WTC11 (cell line): ENCODE data around the gene BICD2. TPM values are rescaled to one million over a fixed set of nuclear protein-coding genes. Genes with fewer than 3 reads are reported as not detected.

ENCODE experiments used
- ATAC-seq: fragments of 200-7000 bp; cut with Tn5 transposase; 2 replicates; pipeline ENCODE4 v1.10.0; 2021; ENCODE audit warnings: mild to moderate bottlenecking, moderate library complexity
- CTCF ChIA-PET: fragments of 300-600 bp; sonication (Branson Sonifier 250); formaldehyde crosslinking; loops from one replicate; lab custom pipeline; 2021; ENCODE audit warnings: antibody characterized with exemption; lab: Charles Lee
- POLR2A ChIA-PET: fragments of 350-600 bp; sonication (Branson Sonifier 250); formaldehyde crosslinking; loops from one replicate; lab custom pipeline; 2021; ENCODE audit warnings: antibody characterized with exemption; lab: Charles Lee
- DNase-seq: peaks from one replicate; pipeline ENCODE4 v3.0.0; 2021; ENCODE audit warnings: low spot score
- H3K27ac Mint-ChIP-seq: 2 replicates; pipeline ENCODE4 v1.8.0; 2021; ENCODE audit warnings: mixed read lengths
- H3K27me3 Mint-ChIP-seq: 2 replicates; pipeline ENCODE4 v1.8.0; 2021; ENCODE audit warnings: low read depth, mild to moderate bottlenecking, moderate library complexity, mixed read lengths
- H3K36me3 Mint-ChIP-seq: 2 replicates; pipeline ENCODE4 v1.8.0; 2021; ENCODE audit warnings: mixed read lengths
- H3K4me1 Mint-ChIP-seq: 2 replicates; pipeline ENCODE4 v1.8.0; 2022; ENCODE audit warnings: mixed read lengths
- H3K4me3 Mint-ChIP-seq: 2 replicates; pipeline ENCODE4 v1.8.0; 2021; ENCODE audit warnings: mild to moderate bottlenecking, moderate library complexity, mixed read lengths
- H3K9me3 Mint-ChIP-seq: 2 replicates; pipeline ENCODE4 v1.8.0; 2021; ENCODE audit warnings: mixed read lengths
- AR ChIP-seq: fragments of 250-450 bp; sonication (Bioruptor Pico); IDR thresholded peaks from 2 replicates; pipeline ENCODE4 v1.9.0; 2021; ENCODE audit warnings: mild to moderate bottlenecking
- E2F1 ChIP-seq: sonication (generic); formaldehyde crosslinking; IDR thresholded peaks from 2 replicates; pipeline ENCODE4 v1.8.0; 2022; ENCODE audit warnings: mild to moderate bottlenecking, missing genetic modification reagents
- ESRRA ChIP-seq: sonication (generic); formaldehyde crosslinking; IDR thresholded peaks from 2 replicates; pipeline ENCODE4 v1.8.1; 2022; ENCODE audit warnings: mild to moderate bottlenecking, missing genetic modification reagents, borderline replicate concordance
- MLX ChIP-seq: sonication (generic); formaldehyde crosslinking; IDR thresholded peaks from 2 replicates; pipeline ENCODE4 v1.8.1; 2023; ENCODE audit warnings: mild to moderate bottlenecking, missing genetic modification reagents, moderate library complexity
- NFATC4 ChIP-seq: fragments of 250-450 bp; sonication (Bioruptor Pico); IDR thresholded peaks from 2 replicates; pipeline ENCODE4 v1.9.0; 2021; ENCODE audit warnings: mild to moderate bottlenecking
- PRDM15 ChIP-seq: sonication (generic); formaldehyde crosslinking; IDR thresholded peaks from 2 replicates; pipeline ENCODE4 v1.8.0; 2022; ENCODE audit warnings: missing genetic modification reagents
- TP53 ChIP-seq: sonication (generic); formaldehyde crosslinking; IDR thresholded peaks from 2 replicates; pipeline ENCODE4 v1.8.1; 2023; ENCODE audit warnings: mild to moderate bottlenecking, missing genetic modification reagents
- ZMAT4 ChIP-seq: fragments of 250-450 bp; sonication (Bioruptor Pico); IDR thresholded peaks from 2 replicates; pipeline ENCODE4 v1.9.0; 2021; ENCODE audit warnings: mild to moderate bottlenecking
- ZNF138 ChIP-seq: sonication (generic); formaldehyde crosslinking; conservative IDR thresholded peaks from 2 replicates; pipeline ENCODE4 v1.8.1; 2022; ENCODE audit warnings: mild to moderate bottlenecking, moderate library complexity, missing genetic modification reagents
- ZNF232 ChIP-seq: sonication (generic); formaldehyde crosslinking; IDR thresholded peaks from 2 replicates; pipeline ENCODE4 v1.8.0; 2022; ENCODE audit warnings: mild to moderate bottlenecking, missing genetic modification reagents
- ZNF396 ChIP-seq: fragments of 250-450 bp; sonication (Bioruptor Pico); IDR thresholded peaks from 2 replicates; pipeline ENCODE4 v1.8.0; 2021; ENCODE audit warnings: mild to moderate bottlenecking, moderate library complexity, borderline replicate concordance
- ZNF423 ChIP-seq: fragments of 250-450 bp; sonication (Bioruptor Pico); IDR thresholded peaks from 2 replicates; pipeline ENCODE4 v2.1.2; 2022; ENCODE audit warnings: mild to moderate bottlenecking, moderate library complexity
- ZNF532 ChIP-seq: fragments of 250-450 bp; sonication (Bioruptor Pico); IDR thresholded peaks from 2 replicates; pipeline ENCODE4 v1.9.0; 2021; ENCODE audit warnings: mild to moderate bottlenecking, borderline replicate concordance
- total RNA-seq: library from RNA; stranded (reverse); gene quantifications from 3 replicates; pipeline ENCODE4 v1.2.3, GENCODE V29; 2021

Gene BICD2
- total RNA-seq, 1 experiment from 2014 or later, result 38.7 TPM

GRCh38 chr9:92726348-92726747, 38.3 kb downstream of the BICD2 start (continued):
- TF ChIP-seq PRDM15 (CRISPR knock-in tag) (no peak), ESRRA (CRISPR knock-in tag) (no peak), E2F1 (CRISPR knock-in tag) (no peak), MLX (CRISPR knock-in tag) (no peak)

- TF ChIP-seq ZNF138 (CRISPR knock-in tag) (no peak), ZNF423 (no peak), AR (CRISPR knock-in tag) (no peak), TP53 (CRISPR knock-in tag) (no peak), ZMAT4 (CRISPR knock-in tag) (no peak), E2F1 (CRISPR knock-in tag) (no peak)
- H3K4me1 Mint-ChIP-seq, result no peaks in the 10 kb centered on the region
- ChIA-PET POLR2A (no interaction called here), CTCF (no interaction called here)
- DNase-seq (no peak), ATAC-seq (no peak)
- H3K36me3 Mint-ChIP-seq, result peaks cover 28% of the 10 kb centered on the region
- peak overlapping the region; percentile 63; the same call in 1 of the 2 replicates for H3K27ac Mint-ChIP-seq
- H3K4me3 Mint-ChIP-seq, result no peak overlapping the region
- no peaks in the 10 kb centered on the region for H3K9me3 Mint-ChIP-seq
- no peaks in the 10 kb centered on the region for H3K27me3 Mint-ChIP-seq
Observed at GRCh38 chr9:92725766-92726165, 38.9 kb downstream of the BICD2 start.

- CTCF ChIA-PET, result no interaction called here
- POLR2A ChIA-PET, result no interaction called here
- no peak overlapping the region for H3K4me3 Mint-ChIP-seq
- no peak for ATAC-seq
- DNase-seq, result no peak
- no peaks in the 10 kb centered on the region for H3K9me3 Mint-ChIP-seq
- no peaks in the 10 kb centered on the region for H3K4me1 Mint-ChIP-seq
- no peak for TF ChIP-seq ZNF532 (CRISPR knock-in tag)
- TF ChIP-seq NFATC4 (CRISPR knock-in tag), result no peak
- TF ChIP-seq ZNF232 (CRISPR knock-in tag), result no peak
- TF ChIP-seq ZNF396 (CRISPR knock-in tag), result no peak
- no peak overlapping the region for H3K27ac Mint-ChIP-seq
- peaks cover 34% of the 10 kb centered on the region for H3K36me3 Mint-ChIP-seq
- H3K27me3 Mint-ChIP-seq, result no peaks in the 10 kb centered on the region
Observed at GRCh38 chr9:92725266-92725545, 39.4 kb downstream of the BICD2 start.
